Prostate gland (tissue), 2 donors: ENCODE measurements around the gene PACSIN3. TPM values are rescaled to one million over a fixed set of nuclear protein-coding genes. Genes with fewer than 3 reads are reported as not detected.

Source experiments
- DNase-seq: peaks from one replicate; pipeline ENCODE4 v3.0.0-alpha.2; 2019; ENCODE audit warnings: low spot score
- H3K27ac ChIP-seq, 2 donors: fragments of 200-600 bp; sonication (generic); 2 replicates each; pipeline ENCODE4 v1.5.1; 2017 to 2019
- H3K27me3 ChIP-seq: fragments of 200-600 bp; sonication (generic); replicated peaks from 2 replicates; pipeline ENCODE4 v1.5.1; 2019; ENCODE audit not compliant: insufficient read depth
- H3K36me3 ChIP-seq, 2 donors: fragments of 200-600 bp; sonication (generic); 1 replicate in 1 of 2; 2 replicates in 1 of 2; pipeline versions ENCODE4 v1.5.1 to v1.8.1; 2017 to 2019
- H3K4me1 ChIP-seq: fragments of 200-600 bp; sonication (generic); replicated peaks from 2 replicates; pipeline ENCODE4 v1.5.1; 2019
- H3K4me3 ChIP-seq, 2 donors: fragments of 200-600 bp; sonication (generic); 2 replicates each; pipeline ENCODE4 v1.5.1; 2017 to 2019
- H3K9me3 ChIP-seq: fragments of 200-600 bp; sonication (generic); 2 replicates; pipeline ENCODE4 v1.5.1; 2017
- CTCF ChIP-seq, 4 experiments: fragments of 200-600 bp in 2 of 4; fragments of 450-650 bp in 2 of 4; sonication (generic) in 2 of 4; IDR thresholded peaks; 1 replicate in 3 of 4; 2 replicates in 1 of 4; pipeline ENCODE4 v1.5.1; 2016 to 2019; ENCODE audit warnings: antibody characterized with exemption in 4 of 4, mild to moderate bottlenecking in 2 of 4, moderate library complexity in 2 of 4
- POLR2A ChIP-seq: fragments of 450-650 bp; IDR thresholded peaks from one replicate; pipeline ENCODE4 v1.6.1; 2016; ENCODE audit warnings: antibody characterized with exemption, mild to moderate bottlenecking
- POLR2AphosphoS5 ChIP-seq: sonication (generic); formaldehyde crosslinking; IDR thresholded peaks from one replicate; pipeline ENCODE4 v1.6.1; 2017; ENCODE audit warnings: antibody characterized with exemption
- WGBS: methylation state at CpG from one replicate; pipeline ENCODE4 v1.1.5; 2018; 5-methylcytosine and 5-hydroxymethylcytosine counted together
- intact Hi-C: fragments of 100-400 bp; cut with DNase I; formaldehyde crosslinking; loops from one replicate; pipeline ENCODE4 v1.14.2; 2022
- total RNA-seq, 2 donors: library from RNA; depleted of rRNA; stranded (reverse); fragments of >200 nt; gene quantifications; one replicate each; pipeline ENCODE4 v1.1.0, GENCODE V29; 2016

PACSIN3 gene
- total RNA-seq, 2 donors from 2014 or later = 38.3 to 92.3 TPM

- intact Hi-C loops = no loop called here
- Histone ChIP-seq H3K9me3 (no peaks in the 10 kb centered on the region), H3K27me3 (no peaks in the 10 kb centered on the region), H3K27ac (peak overlapping the region; percentile 91 to 94), H3K4me3 (peak overlapping the region; percentile 91), H3K36me3 (peaks cover 0 to 3% of the 10 kb centered on the region in 2 donors), H3K4me1 (peaks cover 7% of the 10 kb centered on the region)
- WGBS = 12% methylated on average over 13 of the region's 13 CpGs
- TF ChIP-seq CTCF (IDR thresholded peaks at IDR 0.05) (no peak), POLR2AphosphoS5 (no peak)
- no peak for DNase-seq
Observed at GRCh38 chr11:47184711-47185304, 1.4 kb downstream of the PACSIN3 start.

GRCh38 chr11:47183969-47184368 is 2.3 kb downstream of the PACSIN3 start:
- TF ChIP-seq CTCF (IDR thresholded peaks at IDR 0.05) = no peak
- no peak for TF ChIP-seq POLR2AphosphoS5
- TF ChIP-seq POLR2A = no peak
- H3K4me1 ChIP-seq = peaks cover 7% of the 10 kb centered on the region
- no peak for DNase-seq
- no peaks in the 10 kb centered on the region for H3K9me3 ChIP-seq
- peaks cover 0 to 3% of the 10 kb centered on the region in 2 donors for H3K36me3 ChIP-seq
- H3K4me3 ChIP-seq = no peak overlapping the region
- intact Hi-C loops = no loop called here
- H3K27me3 ChIP-seq = no peaks in the 10 kb centered on the region
- WGBS = 93% methylated on average over 7 of the region's 7 CpGs
- H3K27ac ChIP-seq = peak overlapping the region; percentile 91 to 94

- WGBS = 89% methylated on average over 19 of the region's 25 CpGs
- TF ChIP-seq POLR2A (no peak), CTCF (IDR thresholded peaks at IDR 0.05) (no peak), POLR2AphosphoS5 (no peak)
- H3K27me3 ChIP-seq = no peaks in the 10 kb centered on the region
- no peak for DNase-seq
- H3K4me1 ChIP-seq = peaks cover 7% of the 10 kb centered on the region
- no peak overlapping the region for H3K27ac ChIP-seq
- intact Hi-C loops = no loop called here
- H3K36me3 ChIP-seq = peaks cover 0 to 3% of the 10 kb centered on the region in 2 donors
- H3K4me3 ChIP-seq = no peak overlapping the region
- no peaks in the 10 kb centered on the region for H3K9me3 ChIP-seq
Observed at GRCh38 chr11:47183031-47183856, 3.0 kb downstream of the PACSIN3 start.

GRCh38 chr11:47182380-47182779 is 3.9 kb downstream of the PACSIN3 start:
- H3K27ac ChIP-seq = no peak overlapping the region
- peaks cover 13% of the 10 kb centered on the region for H3K4me1 ChIP-seq
- H3K36me3 ChIP-seq = peaks cover 0 to 3% of the 10 kb centered on the region in 2 donors
- H3K4me3 ChIP-seq = no peak overlapping the region
- TF ChIP-seq POLR2AphosphoS5 (no peak), POLR2A (no peak), CTCF (IDR thresholded peaks at IDR 0.05) (no peak)
- WGBS = 95% methylated on average over 17 of the region's 17 CpGs
- no peaks in the 10 kb centered on the region for H3K27me3 ChIP-seq
- H3K9me3 ChIP-seq = no peaks in the 10 kb centered on the region
- DNase-seq = no peak
- intact Hi-C loops = no loop called here
